ENCODE data around the gene CASP2. TPM values are rescaled to one million over a fixed set of nuclear protein-coding genes. Genes with fewer than 3 reads are reported as not detected.

Gene CASP2
- total and polyA plus RNA-seq, 2 donors (not counting 1 experiment from before 2014, with no cell fraction given), result 9.4 to 22.6 TPM

- Histone ChIP-seq H3K36me3 (ENCODE audit: control insufficient read depth, insufficient read depth, low read length) (no peaks in the 10 kb centered on the region), H3K27me3 (ENCODE audit: control insufficient read depth, insufficient read depth, low read length) (peaks cover 23% of the 10 kb centered on the region), H4K20me1 (ENCODE audit: control insufficient read depth, extremely low read depth, insufficient read depth, low read length) (no peaks in the 10 kb centered on the region), H3K4me3 (replicated peaks in 1 of 4; ENCODE audit: control extremely low read depth in 1 of 4, insufficient read depth in 1 of 4, low read depth in 3 of 4, low read length in 4 of 4) (no peak overlapping the region), H3K79me2 (ENCODE audit: control insufficient read depth, insufficient read depth, low read length) (no peaks in the 10 kb centered on the region), H3K4me2 (ENCODE audit: extremely low read depth, insufficient read depth, low read length) (no peak overlapping the region), H3K9me3 (ENCODE audit: control insufficient read depth, insufficient read depth, low read depth, low read length) (no peaks in the 10 kb centered on the region), H2AFZ (ENCODE audit: low read length) (no peak overlapping the region), H3K27ac (ENCODE audit: insufficient read depth, low read length) (no peak overlapping the region), H3K9ac (ENCODE audit: insufficient read depth, low read length) (no peak overlapping the region), H3K4me1 (ENCODE audit: control insufficient read depth, extremely low read depth, insufficient read depth, low read length) (no peaks in the 10 kb centered on the region)
- no peak for DNase-seq (ENCODE audit: low read depth in 2 of 2)
- no peak for TF ChIP-seq EZH2 (IDR thresholded peaks at IDR 0.05; ENCODE audit: low read length, missing control alignments)
These were observed 64.4 kb downstream of the CASP2 start for GRCh38 chr7:143352531-143353002.

- Histone ChIP-seq H3K27ac (ENCODE audit: insufficient read depth, low read length) (no peak overlapping the region), H3K36me3 (ENCODE audit: control insufficient read depth, insufficient read depth, low read length) (no peaks in the 10 kb centered on the region), H3K27me3 (ENCODE audit: control insufficient read depth, insufficient read depth, low read length) (peaks cover 13% of the 10 kb centered on the region), H3K4me3 (replicated peaks in 1 of 4; ENCODE audit: control extremely low read depth in 1 of 4, insufficient read depth in 1 of 4, low read depth in 3 of 4, low read length in 4 of 4) (no peak overlapping the region), H3K9me3 (ENCODE audit: control insufficient read depth, insufficient read depth, low read depth, low read length) (no peaks in the 10 kb centered on the region), H3K4me1 (ENCODE audit: control insufficient read depth, extremely low read depth, insufficient read depth, low read length) (no peaks in the 10 kb centered on the region), H3K9ac (ENCODE audit: insufficient read depth, low read length) (no peak overlapping the region), H3K79me2 (ENCODE audit: control insufficient read depth, insufficient read depth, low read length) (no peaks in the 10 kb centered on the region), H4K20me1 (ENCODE audit: control insufficient read depth, extremely low read depth, insufficient read depth, low read length) (no peaks in the 10 kb centered on the region), H2AFZ (ENCODE audit: low read length) (no peak overlapping the region), H3K4me2 (ENCODE audit: extremely low read depth, insufficient read depth, low read length) (no peak overlapping the region)
- no peak for TF ChIP-seq CTCF (conservative IDR thresholded peaks at IDR 0.05 in 1 of 2, IDR thresholded peaks at IDR 0.05 in 1 of 2; ENCODE audit: low read depth in 1 of 2, low read length in 2 of 2)
- TF ChIP-seq EZH2 (IDR thresholded peaks at IDR 0.05; ENCODE audit: low read length, missing control alignments), result no peak
- DNase-seq (ENCODE audit: low read depth in 2 of 2), result no peak
These were observed 66.2 kb downstream of the CASP2 start for GRCh38 chr7:143354376-143354775.

DNA sequence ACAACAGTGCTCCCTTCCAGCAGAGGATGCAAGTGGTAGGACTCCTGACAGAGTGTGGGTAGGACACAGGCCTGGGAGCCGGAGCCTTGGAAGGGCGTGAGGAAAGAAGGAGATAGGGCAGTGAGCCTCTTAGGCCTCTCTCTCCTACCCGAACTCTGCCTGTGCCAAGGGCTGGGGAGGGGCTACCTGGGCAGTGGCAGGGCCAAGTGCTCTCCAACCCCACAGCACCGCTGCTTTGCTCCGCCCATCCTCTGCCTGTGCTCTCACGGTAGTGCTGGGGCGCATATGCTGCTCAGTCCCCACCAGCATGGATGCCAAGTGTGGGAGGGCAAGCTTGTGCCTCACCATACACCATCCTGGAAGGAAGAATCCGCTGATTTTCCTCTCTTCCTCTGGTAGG is 66.8 kb downstream of the CASP2 start:
- Histone ChIP-seq H3K27ac (ENCODE audit: insufficient read depth, low read length) (no peak overlapping the region), H2AFZ (ENCODE audit: low read length) (no peak overlapping the region)
- TF ChIP-seq EZH2 (IDR thresholded peaks at IDR 0.05; ENCODE audit: low read length, missing control alignments) (no peak), CTCF (conservative IDR thresholded peaks at IDR 0.05 in 1 of 2, IDR thresholded peaks at IDR 0.05 in 1 of 2; ENCODE audit: low read depth in 1 of 2, low read length in 2 of 2) (no peak)

More for the DNA sequence above, 66.8 kb downstream of the CASP2 start:
- no peaks in the 10 kb centered on the region for H3K9me3 ChIP-seq (ENCODE audit: control insufficient read depth, insufficient read depth, low read depth, low read length)
- no peaks in the 10 kb centered on the region for H3K36me3 ChIP-seq (ENCODE audit: control insufficient read depth, insufficient read depth, low read length)
- no peak overlapping the region for H3K4me3 ChIP-seq (replicated peaks in 1 of 4; ENCODE audit: control extremely low read depth in 1 of 4, insufficient read depth in 1 of 4, low read depth in 3 of 4, low read length in 4 of 4)
- H4K20me1 ChIP-seq (ENCODE audit: control insufficient read depth, extremely low read depth, insufficient read depth, low read length), result no peaks in the 10 kb centered on the region
- no peaks in the 10 kb centered on the region for H3K79me2 ChIP-seq (ENCODE audit: control insufficient read depth, insufficient read depth, low read length)
- no peak for DNase-seq (ENCODE audit: low read depth in 2 of 2)
- no peak overlapping the region for H3K4me2 ChIP-seq (ENCODE audit: extremely low read depth, insufficient read depth, low read length)
- H3K9ac ChIP-seq (ENCODE audit: insufficient read depth, low read length), result no peak overlapping the region
- peaks cover 16% of the 10 kb centered on the region for H3K27me3 ChIP-seq (ENCODE audit: control insufficient read depth, insufficient read depth, low read length)
- H3K4me1 ChIP-seq (ENCODE audit: control insufficient read depth, extremely low read depth, insufficient read depth, low read length), result no peaks in the 10 kb centered on the region

All from fibroblast of lung (primary cell).